Posterior vena cava (tissue), 2 donors: ENCODE results near the gene SH2D7. TPM values are rescaled to one million over a fixed set of nuclear protein-coding genes. Genes with fewer than 3 reads are reported as not detected.
A peak's percentile ranks its signal among the peaks of the same experiment; 100 is the strongest.

Source experiments
- DNase-seq: peaks from one replicate; pipeline ENCODE4 v3.0.0-alpha.2; 2020; ENCODE audit warnings: low spot score
- intact Hi-C, 2 donors: fragments of 100-400 bp; cut with DNase I; formaldehyde crosslinking; loops; one replicate each; pipeline versions ENCODE4 v1.14.1 to v1.14.2; 2022 to 2023
- total RNA-seq, 2 donors: library from RNA; stranded (reverse); fragmentation: NEBNext Ultra II Directional; extraction: Animal tissue kit (Norgen Biotek cat#: 25700); gene quantifications; one replicate each; pipeline ENCODE4 v1.2.1, GENCODE V29; 2021
- donor health status: DM: yes; HTN: yes; CAD: no.
- donor health status: DM: yes; HTN: yes; CAD: no.

Gene SH2D7
- total RNA-seq, 2 donors from 2014 or later = not detected

DNA sequence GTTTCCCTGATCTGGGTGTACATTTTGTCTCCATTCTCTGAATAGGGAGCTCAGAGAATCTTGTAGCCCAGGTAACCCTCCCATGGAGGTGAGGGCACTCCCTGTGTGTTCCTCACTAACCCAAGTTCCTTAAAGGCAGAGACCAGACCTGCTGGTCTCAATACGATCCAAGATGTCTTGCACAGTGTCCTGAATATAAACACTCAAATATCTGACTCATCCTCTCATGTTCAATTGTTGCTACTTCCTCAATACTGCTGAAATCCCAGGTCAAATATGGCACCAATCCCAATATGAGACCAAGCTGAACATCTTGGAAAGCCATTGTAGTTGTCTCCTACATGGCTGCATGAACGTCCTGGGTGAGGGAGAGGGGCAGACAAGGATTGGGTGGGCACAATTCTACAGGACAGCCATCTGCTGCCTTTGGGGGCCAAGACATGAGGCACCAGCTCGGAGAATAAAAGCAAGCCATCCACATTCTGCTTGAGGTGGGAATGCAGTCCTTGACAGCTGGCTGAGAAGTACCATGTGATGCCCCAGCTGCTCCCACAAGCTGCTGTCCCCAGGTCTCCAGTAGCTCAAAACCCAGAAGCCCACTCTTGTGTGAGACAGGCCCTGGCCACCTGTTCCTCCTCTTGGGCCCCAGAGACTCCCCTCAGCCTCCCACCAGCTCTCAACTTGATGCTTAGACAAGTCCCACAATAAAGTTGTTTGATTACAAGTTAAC is 33.1 kb upstream of the SH2D7 start:
- no peak for DNase-seq
- intact Hi-C loops = no loop called here

DNA sequence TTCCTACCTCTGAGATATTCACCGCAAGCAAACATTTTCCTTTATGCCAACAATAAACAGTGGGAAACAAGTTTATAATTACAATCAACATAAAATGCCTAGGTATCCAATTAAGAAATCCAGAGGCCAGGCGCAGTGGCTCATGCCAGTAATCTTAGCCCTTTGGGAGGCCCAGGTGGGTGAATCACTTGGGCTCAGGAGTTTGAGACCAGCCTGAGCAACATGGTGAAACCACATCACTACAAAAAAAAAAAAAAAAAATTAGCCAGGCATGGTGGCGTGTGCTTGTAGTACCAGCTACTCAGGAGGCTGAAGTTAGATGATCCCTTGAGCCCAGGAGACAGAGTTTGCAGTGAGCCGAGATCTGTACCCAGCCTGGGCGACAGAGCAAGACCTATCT is 32.1 kb upstream of the SH2D7 start:
- intact Hi-C loops = no loop called here
- DNase-seq = no peak

DNA sequence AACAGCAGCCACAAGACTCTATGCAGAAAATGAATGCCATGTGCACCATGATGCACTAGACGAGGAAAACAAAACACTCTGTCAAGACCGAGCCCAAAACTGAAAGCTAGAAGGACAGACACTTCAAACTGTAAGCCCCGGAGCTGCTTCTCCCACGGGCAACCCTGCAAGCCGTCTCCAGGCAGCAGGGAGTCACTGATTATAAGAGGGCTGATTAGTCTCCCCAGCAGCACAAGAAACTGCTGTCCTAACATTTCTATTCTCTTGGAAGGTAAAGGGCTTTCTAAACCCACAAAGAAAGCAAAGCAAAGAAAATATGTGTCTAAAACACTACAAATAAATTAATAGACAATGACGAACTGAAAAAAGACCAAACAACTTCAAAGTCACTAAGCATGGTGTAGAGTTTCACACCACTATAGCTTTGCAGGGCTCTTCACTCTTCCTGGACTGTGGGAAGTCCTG is 30.4 kb upstream of the SH2D7 start:
- DNase-seq = no peak
- intact Hi-C loops = no loop called here

DNA sequence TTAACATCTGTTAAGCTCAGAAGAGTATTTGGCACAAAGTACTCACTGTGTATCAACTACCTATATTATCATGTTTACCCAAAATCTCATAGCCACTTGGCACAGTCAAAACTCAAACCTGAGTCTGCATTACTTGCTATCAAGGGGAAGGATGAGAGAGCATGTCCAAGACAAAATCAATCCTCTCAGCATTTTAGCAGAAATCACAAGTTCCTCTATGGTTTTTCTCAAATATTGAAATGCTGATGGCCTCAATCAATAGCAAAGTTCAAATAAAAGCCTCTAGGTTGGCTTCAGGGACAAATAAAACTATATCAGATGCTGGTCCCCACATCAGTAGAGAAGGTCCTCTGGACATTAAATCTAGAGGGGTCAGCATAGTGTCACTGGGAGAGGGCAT is 29.1 kb upstream of the SH2D7 start:
- intact Hi-C loops = no loop called here
- no peak for DNase-seq

DNA sequence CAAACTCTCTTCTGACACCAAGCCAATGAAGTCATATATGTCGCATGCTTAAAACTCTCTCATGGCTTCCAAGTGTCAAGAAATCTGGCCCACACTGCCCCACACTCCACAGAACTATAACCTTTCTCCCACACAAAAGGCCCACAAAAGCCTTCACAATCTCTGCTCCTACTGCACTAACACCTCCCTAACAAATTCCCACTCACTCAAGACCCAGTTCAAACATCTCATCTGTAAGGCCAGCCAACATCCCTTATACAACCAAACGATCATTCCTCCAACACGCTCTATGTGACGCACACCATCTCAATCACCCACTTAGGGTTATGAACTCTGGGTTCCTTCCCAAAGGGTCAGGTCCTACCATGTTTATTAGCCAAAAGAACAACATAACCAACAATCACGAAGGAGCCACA is 28.4 kb upstream of the SH2D7 start:
- intact Hi-C loops = no loop called here
- no peak for DNase-seq

DNA sequence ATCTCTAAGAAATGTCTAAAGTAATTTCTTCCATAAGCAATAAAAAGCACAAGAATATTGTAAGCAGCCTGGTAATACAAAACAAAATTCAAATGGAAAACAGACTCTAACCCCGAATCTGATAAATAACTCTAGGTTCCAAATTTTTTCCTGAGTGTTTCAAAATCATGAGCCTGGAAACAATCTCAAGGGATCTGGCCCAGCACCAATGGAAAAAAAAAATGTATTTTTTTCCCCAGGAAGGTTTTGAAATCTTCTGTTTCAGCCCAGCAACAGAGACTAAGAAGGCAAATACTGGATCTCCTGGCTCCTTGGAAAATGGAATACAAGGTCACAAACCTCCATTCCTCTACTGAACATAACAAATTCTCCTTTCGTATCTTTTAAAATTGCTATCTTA is 27.8 kb upstream of the SH2D7 start:
- intact Hi-C loops = no loop called here
- no peak for DNase-seq

DNA sequence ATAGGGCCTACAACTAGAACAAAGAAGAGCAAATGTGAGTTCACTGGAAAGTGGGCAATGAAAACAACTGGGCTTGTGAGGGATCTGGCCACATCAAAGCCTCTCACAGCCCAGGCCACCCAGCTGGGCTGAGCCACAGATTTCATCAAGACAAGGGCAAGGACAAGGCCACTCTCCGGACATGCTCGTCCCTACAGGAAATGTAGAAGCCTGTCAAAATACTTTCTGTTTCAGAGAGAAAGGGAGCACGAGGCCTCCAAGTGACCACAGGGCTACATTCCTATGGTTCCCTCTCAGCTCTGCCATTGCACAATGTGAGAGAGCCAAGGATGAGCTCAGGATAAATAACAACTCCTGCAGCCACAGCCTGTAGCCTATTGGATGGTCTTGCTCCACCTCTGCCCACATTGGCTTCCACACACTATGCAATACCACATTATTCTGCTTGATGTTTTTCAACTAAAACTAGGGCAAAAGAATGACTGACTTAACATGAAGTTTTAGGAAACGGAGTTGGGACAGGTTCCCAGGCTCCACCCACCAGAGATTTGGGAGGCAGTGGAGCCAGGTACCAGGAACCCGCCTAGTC is 27.0 kb upstream of the SH2D7 start:
- peak; percentile 87 for DNase-seq
- intact Hi-C loops = loop anchor here in 1 of 2 donors (5.0 kb wide), 1 partner anchor 48 kb away; no protein-coding TSS in a partner anchor

DNA sequence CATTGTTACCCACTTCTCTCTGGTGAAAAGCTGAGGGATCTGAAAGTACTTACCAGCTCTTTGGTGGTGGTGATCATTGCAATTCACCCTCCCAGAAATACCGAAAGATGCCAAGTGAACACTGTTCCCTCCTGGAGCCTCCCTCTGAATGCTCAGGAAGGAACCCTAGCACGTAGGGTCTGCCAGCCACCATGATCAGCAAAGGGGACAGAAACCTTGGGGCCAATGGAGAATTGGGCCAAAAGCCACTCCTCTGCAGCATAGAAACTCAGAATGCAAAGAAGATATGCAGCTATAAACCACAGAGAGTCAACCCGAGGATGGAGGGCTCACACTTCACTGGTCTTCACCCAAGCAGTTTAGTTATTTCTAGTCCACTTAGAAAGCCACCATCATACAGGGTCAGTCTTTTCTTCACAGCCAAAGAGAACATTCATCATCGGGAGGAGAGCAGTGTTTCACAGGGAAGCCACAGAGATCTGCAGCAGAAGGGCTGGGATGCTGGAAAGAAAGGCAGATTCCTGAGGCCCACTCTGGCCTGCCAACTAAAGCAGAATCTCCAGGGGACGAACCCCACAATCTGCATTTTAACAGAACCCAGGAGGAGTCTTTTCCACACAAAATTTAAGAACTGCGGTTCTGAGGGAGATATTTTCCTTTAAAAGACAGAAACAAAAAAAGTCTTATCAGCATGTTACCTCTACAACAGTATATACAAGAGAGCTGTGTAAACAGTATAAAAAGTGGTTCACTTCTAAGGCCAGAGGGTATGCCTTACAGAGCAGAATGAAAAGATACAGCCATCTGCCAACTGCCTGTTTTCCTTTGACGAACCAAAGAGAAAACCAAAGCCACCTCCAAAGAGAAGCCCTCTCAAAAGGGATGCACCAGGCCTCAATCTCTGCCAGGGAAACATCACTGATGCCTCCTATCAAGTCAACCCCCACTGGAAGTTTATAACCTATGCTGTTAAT is 26.1 kb upstream of the SH2D7 start:
- intact Hi-C loops = loop anchor here in 1 of 2 donors (5.0 kb wide), 1 partner anchor 49 kb away; no protein-coding TSS in a partner anchor
- DNase-seq = no peak

DNA sequence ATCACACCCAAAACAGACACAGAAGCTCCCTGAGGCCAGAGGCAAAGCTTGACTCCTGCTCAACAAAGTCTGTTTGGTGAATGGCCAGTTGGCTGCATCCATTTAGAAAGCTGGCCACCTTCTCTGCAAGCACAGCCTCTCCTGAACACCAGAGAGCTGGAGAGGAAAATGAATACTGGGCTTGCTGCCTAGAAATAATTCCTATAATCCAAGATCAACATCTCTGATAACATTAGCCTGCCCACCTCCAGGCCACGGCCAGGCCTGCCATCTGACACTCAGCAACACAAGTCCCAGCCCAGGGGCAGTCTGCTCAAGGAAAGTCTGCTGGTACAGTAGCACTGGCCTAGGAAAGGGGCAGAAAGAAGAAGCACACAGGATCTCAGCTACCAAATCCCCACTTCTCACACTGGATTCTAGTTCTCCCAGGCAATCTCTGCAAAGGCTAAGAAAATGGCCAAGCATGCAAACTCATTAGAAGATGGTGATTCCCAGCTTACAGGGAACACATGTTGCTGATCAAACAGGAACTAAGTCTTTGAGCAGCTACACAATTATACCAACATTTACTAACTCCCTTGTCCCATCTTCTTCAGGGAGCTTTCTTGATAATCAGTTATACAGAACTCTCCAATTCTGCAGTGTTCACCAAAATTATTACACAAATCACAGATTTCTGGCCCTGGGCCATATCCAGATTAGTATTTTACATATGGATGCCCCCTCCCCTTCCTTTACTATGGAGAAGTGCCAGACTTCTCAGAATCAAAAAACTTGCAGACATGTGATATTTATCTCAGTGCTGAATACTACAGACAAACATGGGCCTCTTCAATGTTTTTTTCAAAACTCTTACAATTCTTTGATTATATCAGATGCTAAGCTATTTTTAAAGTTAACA is 24.8 kb upstream of the SH2D7 start:
- no peak for DNase-seq
- intact Hi-C loops = loop anchor here in 1 of 2 donors (5.0 kb wide), 1 partner anchor 50 kb away; no protein-coding TSS in a partner anchor

DNA sequence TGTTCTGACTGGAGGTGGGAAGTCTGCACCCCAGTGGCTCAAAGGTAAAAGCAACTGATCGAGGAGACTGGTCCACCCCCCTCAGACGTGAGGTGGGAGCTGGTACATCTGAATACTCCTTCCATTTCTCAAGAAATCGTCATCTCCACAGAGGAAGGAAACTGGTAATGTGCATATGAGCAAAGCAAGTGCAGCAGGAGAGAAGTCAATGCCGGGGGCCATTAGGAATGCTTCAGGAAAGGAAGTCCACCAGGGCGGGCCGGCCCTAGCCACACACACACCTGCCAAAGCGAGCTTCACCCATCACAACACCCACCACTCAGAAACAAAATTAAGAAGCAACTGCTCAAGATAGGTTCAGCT is 23.3 kb upstream of the SH2D7 start:
- no peak for DNase-seq
- intact Hi-C loops = loop anchor here in 1 of 2 donors (5.0 kb wide), 1 partner anchor 52 kb away; no protein-coding TSS in a partner anchor

DNA sequence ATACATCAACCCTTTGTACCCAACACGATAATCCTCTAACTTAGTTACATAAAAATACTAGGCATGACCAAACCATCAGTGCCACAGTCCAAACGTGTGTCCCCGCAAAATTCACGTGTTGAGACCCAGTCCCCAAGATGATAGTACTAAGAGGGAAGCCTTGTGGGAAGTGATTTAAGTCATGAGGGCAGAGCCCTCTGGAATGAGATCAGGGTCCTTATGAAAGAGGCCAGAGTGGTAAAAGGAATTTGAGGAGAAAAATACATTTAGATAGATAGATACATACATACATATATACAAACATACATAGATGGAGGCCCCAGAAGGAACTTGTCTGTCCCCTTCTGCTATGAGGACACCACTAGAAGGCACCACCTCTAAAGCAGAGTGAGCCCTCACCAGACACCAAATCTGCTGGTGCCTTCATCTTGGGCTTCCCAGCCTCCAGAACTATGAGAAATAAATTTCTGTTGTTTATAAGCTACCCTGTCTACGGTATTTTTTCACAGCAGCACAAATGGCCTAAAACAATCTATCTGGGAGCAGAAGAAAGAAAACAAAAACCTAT is 22.8 kb upstream of the SH2D7 start:
- DNase-seq = no peak
- intact Hi-C loops = loop anchor here in 1 of 2 donors (5.0 kb wide), 1 partner anchor 52 kb away; no protein-coding TSS in a partner anchor

DNA sequence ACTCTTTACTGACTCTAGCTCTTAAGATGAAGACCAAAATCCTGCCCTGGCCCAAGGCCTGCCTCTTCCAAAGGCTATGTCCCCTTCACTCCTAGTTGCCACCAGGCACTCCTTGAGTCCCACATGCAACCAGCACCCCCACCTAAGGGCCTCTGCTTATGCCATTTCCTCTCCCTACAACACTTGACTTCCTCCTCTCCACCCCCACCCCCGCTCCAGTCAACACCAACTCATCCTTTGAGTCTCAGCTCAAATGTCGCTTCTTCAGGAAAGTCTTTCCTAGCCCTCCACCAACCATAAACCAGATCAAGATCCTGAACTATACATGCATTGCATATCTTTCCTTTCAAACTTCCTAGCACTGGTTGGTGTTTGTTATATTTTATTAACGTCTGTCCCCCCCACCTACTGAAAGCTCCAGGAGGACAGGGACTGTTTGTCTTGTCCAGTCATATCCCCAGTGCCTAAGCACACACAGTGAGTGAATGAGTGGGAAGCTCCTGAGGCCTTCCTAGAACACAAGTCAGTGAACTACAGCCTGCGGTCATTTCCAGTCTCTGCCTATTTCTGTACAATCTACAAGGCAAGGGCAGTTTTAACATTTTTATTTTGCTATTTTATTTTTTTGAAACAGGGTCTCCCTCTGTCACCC is 22.2 kb upstream of the SH2D7 start:
- DNase-seq = no peak
- intact Hi-C loops = no loop called here

DNA sequence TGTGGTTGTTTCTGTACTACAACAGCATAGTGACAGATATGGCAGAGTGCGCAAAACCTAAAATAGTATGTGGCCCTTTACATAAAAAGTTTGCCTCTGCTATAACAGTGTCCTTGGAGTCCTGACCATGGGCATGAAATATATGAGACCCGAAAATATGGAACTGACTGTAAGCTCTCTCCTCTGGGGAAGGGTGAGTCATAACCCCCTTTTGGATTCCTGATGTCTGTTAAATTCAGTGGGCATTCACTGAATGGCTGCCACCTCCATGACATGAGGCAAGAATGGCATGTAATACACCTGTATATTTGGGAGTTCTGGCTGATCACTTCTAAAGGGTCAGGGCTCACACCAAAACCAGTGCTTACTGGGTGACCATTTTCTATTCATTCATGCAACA is 21.0 kb upstream of the SH2D7 start:
- no peak for DNase-seq
- intact Hi-C loops = no loop called here

DNA sequence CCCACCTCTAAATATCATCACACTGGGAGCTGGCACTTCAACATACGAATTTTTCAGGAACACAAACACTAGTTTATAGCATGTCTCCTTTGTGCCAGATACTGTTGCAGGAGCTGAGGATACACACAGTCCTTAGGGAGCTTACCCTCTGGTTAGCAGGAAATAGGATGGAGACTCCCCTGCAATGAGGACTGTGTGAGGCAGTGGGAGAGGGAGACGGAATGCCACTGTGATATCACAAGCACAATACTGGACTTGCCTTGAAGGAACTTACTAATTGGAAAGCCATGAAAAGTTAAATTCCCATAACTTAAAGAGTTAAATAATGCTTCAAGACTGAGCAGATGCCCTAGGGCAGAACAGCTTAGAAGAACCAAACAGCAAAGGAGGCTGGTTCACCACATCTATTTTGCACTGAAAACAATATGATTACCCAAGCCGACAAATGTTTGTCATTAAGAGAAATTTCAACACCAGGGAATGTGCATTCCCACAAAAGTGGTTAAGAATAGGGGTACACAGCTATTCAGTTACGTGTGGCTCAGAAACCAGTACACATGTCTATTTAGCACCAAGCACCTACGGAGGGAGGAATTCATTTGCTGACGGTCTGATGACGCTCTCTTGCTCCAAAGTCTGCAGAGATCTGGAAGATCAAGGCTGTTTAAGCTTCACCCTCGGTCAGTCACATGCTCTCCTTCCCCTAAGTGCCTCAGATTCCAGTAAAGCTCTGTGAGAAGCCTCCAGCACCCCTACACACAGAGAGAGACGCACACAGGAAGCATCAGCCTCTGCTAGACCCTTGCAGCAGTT is 20.1 kb upstream of the SH2D7 start:
- intact Hi-C loops = no loop called here
- no peak for DNase-seq

DNA sequence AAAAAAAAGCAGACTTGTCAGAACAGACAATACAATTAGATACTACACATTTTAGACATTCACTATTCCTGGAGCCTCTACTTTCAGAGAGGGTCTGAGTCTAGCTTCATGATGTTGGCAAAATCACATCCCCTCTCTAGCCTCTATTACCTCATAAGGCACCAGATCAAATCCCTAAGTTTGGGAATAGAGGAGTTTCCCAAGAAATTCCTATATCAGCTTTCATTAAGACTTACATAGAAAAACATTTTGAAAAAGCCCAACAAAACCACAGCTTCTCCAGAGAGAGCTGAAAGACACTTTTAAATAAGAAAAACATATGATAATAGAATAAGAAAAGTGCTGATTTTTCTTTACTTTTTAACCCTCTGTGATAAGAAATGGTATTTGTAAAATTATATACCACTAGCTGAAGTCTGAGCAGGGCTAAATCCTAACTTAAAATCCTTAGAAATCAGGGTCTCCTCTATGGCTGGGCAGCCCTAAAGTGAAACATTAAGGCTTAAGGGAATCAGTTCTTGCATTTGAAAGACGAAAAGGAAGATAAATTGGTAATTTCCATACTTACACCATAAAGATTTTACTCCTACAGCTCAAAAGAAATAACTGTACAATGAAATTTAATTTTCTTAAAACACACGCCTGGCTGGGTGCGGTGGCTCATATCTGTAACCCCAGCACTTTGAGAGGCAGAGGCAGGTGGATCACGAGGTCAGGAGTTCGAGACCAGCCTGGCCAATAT is 19.1 kb upstream of the SH2D7 start:
- DNase-seq = no peak
- intact Hi-C loops = no loop called here

DNA sequence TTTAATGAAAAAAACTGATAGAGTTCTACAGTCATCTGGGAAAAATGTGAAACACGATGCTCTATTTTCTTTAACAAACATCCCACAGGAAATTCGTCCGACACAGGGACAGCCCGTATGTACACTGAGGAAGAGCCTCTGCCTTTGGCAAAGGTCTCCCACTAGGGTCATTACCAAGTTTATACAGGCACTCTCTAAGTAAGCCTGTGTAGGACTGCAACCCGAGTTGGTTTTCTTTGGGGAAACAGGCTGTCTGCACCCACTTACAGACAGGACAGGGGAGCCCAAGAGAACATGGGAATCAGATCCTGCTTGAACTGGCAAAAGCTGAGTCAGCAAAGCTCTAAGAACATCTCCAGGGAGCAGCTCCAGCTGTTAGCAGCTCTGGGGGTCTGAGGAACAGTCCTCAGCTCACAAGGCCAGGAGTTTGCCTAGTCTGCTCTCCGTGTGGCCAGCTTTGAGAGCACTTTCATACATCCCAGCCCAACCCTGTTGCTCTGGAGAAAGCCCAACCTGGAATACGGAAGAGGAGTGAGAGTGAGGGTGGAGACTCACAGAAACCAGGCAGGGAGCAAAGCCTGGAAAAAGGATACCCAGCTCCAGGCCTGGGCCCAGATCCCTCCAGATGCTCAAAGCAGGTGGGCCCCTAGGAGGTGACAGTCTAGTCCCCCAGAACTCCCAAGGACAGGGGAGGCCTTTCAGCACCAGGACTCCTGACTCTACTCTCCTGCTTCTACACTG is 16.7 kb upstream of the SH2D7 start:
- intact Hi-C loops = loop anchor here in 1 of 2 donors (5.0 kb wide), 1 partner anchor 68 kb away; no protein-coding TSS in a partner anchor
- DNase-seq = no peak
